Endothelial cell of umbilical vein (primary cell): ENCODE results near the gene NMT2. TPM values are rescaled to one million over a fixed set of nuclear protein-coding genes. Genes with fewer than 3 reads are reported as not detected.

Experiments
- BruUV-seq: library from RNA; stranded (reverse); fragments of 400-500 nt; replicated peaks from 2 replicates; lab custom pipeline; 2021; lab: Mats Ljungman, UMichigan
- CTCF ChIA-PET: fragments of 300-600, 350-600 bp; sonication (Branson Sonifier 250); formaldehyde crosslinking; loops from one replicate; lab custom pipeline; 2021; ENCODE audit warnings: antibody characterized with exemption, inconsistent platforms; lab: Charles Lee
- POLR2A ChIA-PET: fragments of 300-600, 350-600 bp; sonication (Branson Sonifier 250); formaldehyde crosslinking; loops from one replicate; lab custom pipeline; 2021; ENCODE audit warnings: antibody characterized with exemption, inconsistent platforms; lab: Charles Lee
- DNase-seq: peaks from one replicate; pipeline ENCODE4 v3.0.0-alpha.2; 2011; ENCODE audit warnings: low read depth, low spot score
- FAIRE-seq: peaks from 2 replicates; lab custom pipeline; 2011; peaks lifted over from hg19 to GRCh38; lab: Jason Lieb, UNC
- H2AFZ ChIP-seq: 2 replicates; pipeline ENCODE4 v1.6.0; 2012; ENCODE audit warnings: low read depth, low read length, control low read depth, inconsistent platforms
- H3K27ac ChIP-seq: 2 replicates; pipeline ENCODE4 v1.5.1; 2011; ENCODE audit warnings: low read depth, mild to moderate bottlenecking, control low read depth, low read length, moderate library complexity; ENCODE audit not compliant: insufficient read depth
- H3K27me3 ChIP-seq, 2 experiments: 2 replicates each; pipeline versions ENCODE4 v1.6.0 to v1.6.1; 2011; ENCODE audit warnings: low read length in 2 of 2, mixed read lengths in 1 of 2; ENCODE audit not compliant: control insufficient read depth in 2 of 2, insufficient read depth in 2 of 2
- H3K36me3 ChIP-seq, 2 experiments: 2 replicates in 1 of 2; 3 replicates in 1 of 2; pipeline ENCODE4 v1.5.1; 2011; ENCODE audit warnings: low read length in 2 of 2, mild to moderate bottlenecking in 1 of 2, moderate library complexity in 1 of 2; ENCODE audit not compliant: control insufficient read depth in 2 of 2, insufficient read depth in 2 of 2; ENCODE audit errors: extremely low read depth in 1 of 2
- H3K4me1 ChIP-seq: 3 replicates; pipeline ENCODE4 v1.5.1; 2011; ENCODE audit warnings: mild to moderate bottlenecking, low read length; ENCODE audit not compliant: control insufficient read depth, insufficient read depth; ENCODE audit errors: extremely low read depth
- H3K4me2 ChIP-seq: 2 replicates; pipeline ENCODE4 v1.6.1; 2011; ENCODE audit warnings: low read length, control low read depth, mixed read lengths; ENCODE audit not compliant: insufficient read depth
- H3K4me3 ChIP-seq, 3 experiments: fragments of 200-600 bp in 1 of 3; sonication (generic), shearing (Covaris generic) in 1 of 3; replicated peaks in 1 of 3; 2 replicates each; pipeline ENCODE4 v1.5.1; 2011 to 2016; ENCODE audit warnings: control low read depth in 3 of 3, low read length in 3 of 3, mild to moderate bottlenecking in 2 of 3, inconsistent platforms in 1 of 3, low read depth in 1 of 3, moderate library complexity in 1 of 3; ENCODE audit not compliant: insufficient read depth in 1 of 3
- H3K79me2 ChIP-seq: 2 replicates; pipeline ENCODE4 v1.6.0; 2012; ENCODE audit warnings: low read length, inconsistent platforms; ENCODE audit not compliant: control insufficient read depth, insufficient read depth
- H3K9ac ChIP-seq: replicated peaks from 2 replicates; pipeline ENCODE3; 2011; ENCODE audit warnings: low read length, control low read depth; ENCODE audit not compliant: insufficient read depth; ENCODE audit errors: extremely low read depth
- H3K9me1 ChIP-seq: replicated peaks from 3 replicates; pipeline ENCODE4 v1.6.0; 2011; ENCODE audit warnings: mild to moderate bottlenecking, low read length; ENCODE audit not compliant: control insufficient read depth, insufficient read depth; ENCODE audit errors: extremely low read depth
- H3K9me3 ChIP-seq: replicated peaks from 2 replicates; pipeline ENCODE4 v1.5.1; 2012; ENCODE audit warnings: low read length, inconsistent platforms; ENCODE audit not compliant: control insufficient read depth, insufficient read depth
- H4K20me1 ChIP-seq: replicated peaks from 2 replicates; pipeline ENCODE3; 2011; ENCODE audit warnings: mild to moderate bottlenecking, low read length; ENCODE audit not compliant: control insufficient read depth, insufficient read depth; ENCODE audit errors: extremely low read depth
- EZH2 ChIP-seq: IDR thresholded peaks from 2 replicates; pipeline ENCODE4 v1.6.1; 2012; ENCODE audit warnings: borderline replicate concordance, low read depth, mild to moderate bottlenecking, moderate library complexity, low read length, inconsistent platforms; ENCODE audit not compliant: severe bottlenecking
- GATA2 ChIP-seq: IDR thresholded peaks from 2 replicates; pipeline ENCODE4 v1.7.0; 2011; ENCODE audit warnings: low read depth, mild to moderate bottlenecking, moderate library complexity, mixed read lengths, low read length; ENCODE audit not compliant: insufficient read length, insufficient read depth
- JUN ChIP-seq: IDR thresholded peaks from 2 replicates; pipeline ENCODE4 v1.6.1; 2011; ENCODE audit warnings: borderline replicate concordance, low read depth; ENCODE audit not compliant: insufficient read length, insufficient read depth
- POLR2A ChIP-seq: IDR thresholded peaks from 2 replicates; pipeline ENCODE4 v1.6.1; 2012; ENCODE audit warnings: low read depth, mild to moderate bottlenecking, control low read depth, low read length
- POLR2AphosphoS5 ChIP-seq: IDR thresholded peaks from 2 replicates; pipeline ENCODE4 v1.6.1; 2012; ENCODE audit warnings: low read depth, mild to moderate bottlenecking, control low read depth, low read length, moderate library complexity; ENCODE audit not compliant: insufficient read depth
- dilution Hi-C: fragments of 300-500 bp; cut with MboI; formaldehyde crosslinking; loops from one replicate; pipeline ENCODE4 v1.15.0; 2019; ENCODE audit warnings: low sequenced_read_pairs; ENCODE audit not compliant: extremely low pct_ligation_motif_present
- intact Hi-C: fragments of 100-400 bp; cut with micrococcal nuclease; formaldehyde crosslinking; loops from one replicate; pipeline ENCODE4 v1.10.0; 2022
- polyA plus RNA-seq, 4 experiments: library from polyadenylated mRNA; depleted of rRNA in 3 of 4; stranded (reverse) in 3 of 4; unstranded in 1 of 4; fragments of >200 nt; gene quantifications; 2 replicates each; pipeline versions ENCODE4 v1.2.1 to v1.2.3, GENCODE V29; 2011 to 2012; ENCODE audit warnings: missing spikeins in 1 of 4
- total RNA-seq: library from RNA; stranded (reverse); gene quantifications from 2 replicates; pipeline ENCODE4 v1.2.3, GENCODE V29; 2021
- TF ChIP-seq, protein P1 (sequence below): IDR thresholded peaks from 2 replicates; pipeline ENCODE4 v1.6.1; 2011; ENCODE audit not compliant: insufficient read depth, insufficient read length
- TF ChIP-seq, protein P2 (sequence below), 2 donors: IDR thresholded peaks; 1 replicate in 1 of 2; 2 replicates in 1 of 2; pipeline ENCODE4 v1.5.1; 2011; ENCODE audit warnings: low read length in 2 of 2, mild to moderate bottlenecking in 2 of 2, moderate library complexity in 2 of 2, control low read depth in 1 of 2, inconsistent platforms in 1 of 2, low read depth in 1 of 2; ENCODE audit not compliant: insufficient read depth in 1 of 2; ENCODE audit errors: extremely low read depth in 1 of 2

Gene NMT2
- total and polyA plus RNA-seq, 2 donors (not counting 3 experiments of a cell fraction or from before 2014, with no cell fraction given): 39.0 to 109 TPM

DNA sequence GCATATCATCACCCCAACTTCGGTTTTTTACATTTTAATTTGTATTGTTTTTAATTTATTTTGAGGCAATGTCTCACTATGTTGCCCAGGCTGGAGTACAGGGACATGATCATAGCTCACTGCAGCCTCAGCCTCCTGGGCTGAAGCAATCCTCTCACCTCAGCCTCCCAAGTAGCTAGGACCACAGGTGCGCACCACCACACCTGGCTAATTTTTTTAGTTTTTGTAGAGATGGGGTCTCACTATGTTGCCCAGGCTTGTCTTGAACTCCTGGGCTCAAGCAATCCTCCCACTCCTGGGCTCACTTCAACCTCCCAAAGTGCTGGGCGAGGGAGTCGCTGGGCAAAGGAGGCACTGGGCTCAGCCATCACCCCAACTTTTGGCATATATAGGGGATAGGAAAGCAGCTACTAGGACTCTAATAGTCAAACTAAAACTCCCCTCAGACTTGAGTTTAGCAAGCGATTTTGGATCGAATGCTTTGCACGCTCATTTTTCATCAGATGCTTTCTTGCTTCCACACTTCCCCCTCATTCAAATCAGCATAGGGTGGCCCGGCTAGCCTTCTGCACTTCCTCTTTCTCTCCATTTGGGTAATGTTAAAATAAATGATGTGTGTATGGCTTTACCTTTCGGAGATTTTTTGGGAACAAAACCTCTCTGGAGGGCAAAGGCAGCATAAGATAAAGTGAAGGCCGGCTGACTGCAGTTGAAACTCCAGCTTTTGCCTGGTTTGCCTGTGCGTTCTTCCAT lies 20.8 kb upstream of the NMT2 start:
- intact Hi-C loops: no loop called here
- H3K4me3 ChIP-seq: no peak overlapping the region
- no peak overlapping the region for H3K27ac ChIP-seq
- no peaks in the 10 kb centered on the region for H3K27me3 ChIP-seq
- DNase-seq: no peak
- H3K4me1 ChIP-seq: no peaks in the 10 kb centered on the region
- H4K20me1 ChIP-seq: no peaks in the 10 kb centered on the region
- H2AFZ ChIP-seq: no peak overlapping the region
- ChIA-PET CTCF (interaction anchor here (1.3 to 3.4 kb wide), 2 partner anchors 11 to 20 kb away, joined by 4 to 11 read pairs; no protein-coding TSS in a partner anchor), POLR2A (no interaction called here)
- H3K9me3 ChIP-seq: no peaks in the 10 kb centered on the region
- dilution Hi-C loops: no loop called here
- FAIRE-seq: no peak
- no TSS peak for BruUV-seq
- H3K9ac ChIP-seq: no peak overlapping the region
- H3K79me2 ChIP-seq: no peaks in the 10 kb centered on the region
- no peak overlapping the region for H3K4me2 ChIP-seq
- H3K36me3 ChIP-seq: no peaks in the 10 kb centered on the region
- no peaks in the 10 kb centered on the region for H3K9me1 ChIP-seq
- TF ChIP-seq, protein P1, sequence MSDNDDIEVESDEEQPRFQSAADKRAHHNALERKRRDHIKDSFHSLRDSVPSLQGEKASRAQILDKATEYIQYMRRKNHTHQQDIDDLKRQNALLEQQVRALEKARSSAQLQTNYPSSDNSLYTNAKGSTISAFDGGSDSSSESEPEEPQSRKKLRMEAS: no peak
- TF ChIP-seq POLR2A (no peak), EZH2 (no peak), POLR2AphosphoS5 (no peak), JUN (no peak), GATA2 (no peak)
- TF ChIP-seq, protein P2, sequence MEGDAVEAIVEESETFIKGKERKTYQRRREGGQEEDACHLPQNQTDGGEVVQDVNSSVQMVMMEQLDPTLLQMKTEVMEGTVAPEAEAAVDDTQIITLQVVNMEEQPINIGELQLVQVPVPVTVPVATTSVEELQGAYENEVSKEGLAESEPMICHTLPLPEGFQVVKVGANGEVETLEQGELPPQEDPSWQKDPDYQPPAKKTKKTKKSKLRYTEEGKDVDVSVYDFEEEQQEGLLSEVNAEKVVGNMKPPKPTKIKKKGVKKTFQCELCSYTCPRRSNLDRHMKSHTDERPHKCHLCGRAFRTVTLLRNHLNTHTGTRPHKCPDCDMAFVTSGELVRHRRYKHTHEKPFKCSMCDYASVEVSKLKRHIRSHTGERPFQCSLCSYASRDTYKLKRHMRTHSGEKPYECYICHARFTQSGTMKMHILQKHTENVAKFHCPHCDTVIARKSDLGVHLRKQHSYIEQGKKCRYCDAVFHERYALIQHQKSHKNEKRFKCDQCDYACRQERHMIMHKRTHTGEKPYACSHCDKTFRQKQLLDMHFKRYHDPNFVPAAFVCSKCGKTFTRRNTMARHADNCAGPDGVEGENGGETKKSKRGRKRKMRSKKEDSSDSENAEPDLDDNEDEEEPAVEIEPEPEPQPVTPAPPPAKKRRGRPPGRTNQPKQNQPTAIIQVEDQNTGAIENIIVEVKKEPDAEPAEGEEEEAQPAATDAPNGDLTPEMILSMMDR (IDR thresholded peaks at IDR 0.05; ENCODE audit: extremely low read depth in 1 of 2, insufficient read depth in 1 of 2, low read depth in 1 of 2, low read length in 2 of 2): no peak
